HG02943 (cell line): Measurements from ENCODE around the gene MIGA2.
"Not testable (repeated sequence)": the region's sequence is repeated elsewhere in the genome, so short reads cannot be mapped to it uniquely, and the experiment has no call there.

ENCODE experiments used
- ATAC-seq: cut with Tn5 transposase; IDR thresholded peaks from one replicate; pipeline ENCODE4 v1.9.1; 2021; ENCODE audit warnings: mild to moderate bottlenecking, low read depth, moderate library complexity; ENCODE audit not compliant: unreplicated experiment

Gene MIGA2

GRCh38 chr9:129033216-129033615, 3.2 kb upstream of the MIGA2 start:
- ATAC-seq, result no peak

- ATAC-seq, result not testable (repeated sequence)
Observed at GRCh38 chr9:129035838-129036237, 588 bp upstream of the MIGA2 start.

- no peak for ATAC-seq
Observed at GRCh38 chr9:129036923-129037766, 719 bp downstream of the MIGA2 start.

- ATAC-seq, result no peak
Observed at GRCh38 chr9:129037767-129038098, 1.3 kb downstream of the MIGA2 start.

GRCh38 chr9:129038109-129038852, 1.9 kb downstream of the MIGA2 start:
- no peak for ATAC-seq

- ATAC-seq, result no peak
Observed at GRCh38 chr9:129040113-129040643, 3.8 kb downstream of the MIGA2 start.

GRCh38 chr9:129042016-129042415, 5.6 kb downstream of the MIGA2 start:
- no peak for ATAC-seq

- no peak for ATAC-seq
Observed at GRCh38 chr9:129052592-129052991, 16.2 kb downstream of the MIGA2 start.

- ATAC-seq, result no peak
Observed at GRCh38 chr9:129053020-129053419, 16.6 kb downstream of the MIGA2 start.

GRCh38 chr9:129054163-129054851, 17.9 kb downstream of the MIGA2 start:
- no peak for ATAC-seq

- ATAC-seq, result no peak
Observed at GRCh38 chr9:129058965-129059795, 22.8 kb downstream of the MIGA2 start.

GRCh38 chr9:129059796-129060785, 23.7 kb downstream of the MIGA2 start:
- no peak for ATAC-seq

GRCh38 chr9:129060991-129061390, 24.6 kb downstream of the MIGA2 start:
- no peak for ATAC-seq

- ATAC-seq, result no peak
Observed at GRCh38 chr9:129063061-129063460, 26.6 kb downstream of the MIGA2 start.

GRCh38 chr9:129064499-129064908, 28.1 kb downstream of the MIGA2 start:
- ATAC-seq, result no peak

- ATAC-seq, result no peak
Observed at GRCh38 chr9:129068110-129068509, 31.7 kb downstream of the MIGA2 start.

- peak; percentile 71 for ATAC-seq
Observed at GRCh38 chr9:129068990-129069861, 32.8 kb downstream of the MIGA2 start.
